AG10803 (cell line): ENCODE measurements around the gene MAP4K3.
A peak's percentile ranks its signal among the peaks of the same experiment; 100 is the strongest.

Experiments
- DNase-seq: peaks from one replicate; pipeline ENCODE4 v3.0.0; 2010; ENCODE audit warnings: low read depth
- H3K4me3 ChIP-seq: 2 replicates; pipeline ENCODE4 v1.5.1; 2011; ENCODE audit warnings: mild to moderate bottlenecking, low read length, control low read depth
- TF ChIP-seq, protein P1 (sequence below): conservative IDR thresholded peaks from 2 replicates; pipeline ENCODE4 v1.5.1; 2011; ENCODE audit warnings: mild to moderate bottlenecking, low read length, control low read depth, inconsistent platforms

MAP4K3 gene

DNA sequence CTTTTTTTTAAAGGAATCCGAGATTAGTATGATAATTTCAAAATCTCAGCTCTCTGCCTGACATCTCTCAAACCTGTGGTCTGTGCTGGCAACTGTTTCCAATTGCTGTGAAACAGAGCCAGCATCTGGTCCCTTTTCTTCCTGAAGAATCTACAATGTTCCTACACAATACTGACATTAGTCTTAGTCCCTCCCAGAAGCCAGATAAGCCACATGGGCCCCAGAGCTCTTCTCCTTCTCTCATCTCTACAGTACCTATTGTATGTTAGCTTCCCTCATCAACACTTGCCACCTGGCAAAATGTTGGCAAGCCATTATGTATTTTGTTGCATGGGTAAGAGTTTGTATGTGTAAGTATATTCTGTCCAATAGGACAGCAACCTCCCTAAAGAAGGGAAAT lies 130.5 kb downstream of the MAP4K3 start:
- no peak overlapping the region for H3K4me3 ChIP-seq
- peak; percentile 42 for DNase-seq
- TF ChIP-seq, protein P1, sequence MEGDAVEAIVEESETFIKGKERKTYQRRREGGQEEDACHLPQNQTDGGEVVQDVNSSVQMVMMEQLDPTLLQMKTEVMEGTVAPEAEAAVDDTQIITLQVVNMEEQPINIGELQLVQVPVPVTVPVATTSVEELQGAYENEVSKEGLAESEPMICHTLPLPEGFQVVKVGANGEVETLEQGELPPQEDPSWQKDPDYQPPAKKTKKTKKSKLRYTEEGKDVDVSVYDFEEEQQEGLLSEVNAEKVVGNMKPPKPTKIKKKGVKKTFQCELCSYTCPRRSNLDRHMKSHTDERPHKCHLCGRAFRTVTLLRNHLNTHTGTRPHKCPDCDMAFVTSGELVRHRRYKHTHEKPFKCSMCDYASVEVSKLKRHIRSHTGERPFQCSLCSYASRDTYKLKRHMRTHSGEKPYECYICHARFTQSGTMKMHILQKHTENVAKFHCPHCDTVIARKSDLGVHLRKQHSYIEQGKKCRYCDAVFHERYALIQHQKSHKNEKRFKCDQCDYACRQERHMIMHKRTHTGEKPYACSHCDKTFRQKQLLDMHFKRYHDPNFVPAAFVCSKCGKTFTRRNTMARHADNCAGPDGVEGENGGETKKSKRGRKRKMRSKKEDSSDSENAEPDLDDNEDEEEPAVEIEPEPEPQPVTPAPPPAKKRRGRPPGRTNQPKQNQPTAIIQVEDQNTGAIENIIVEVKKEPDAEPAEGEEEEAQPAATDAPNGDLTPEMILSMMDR, result no peak

DNA sequence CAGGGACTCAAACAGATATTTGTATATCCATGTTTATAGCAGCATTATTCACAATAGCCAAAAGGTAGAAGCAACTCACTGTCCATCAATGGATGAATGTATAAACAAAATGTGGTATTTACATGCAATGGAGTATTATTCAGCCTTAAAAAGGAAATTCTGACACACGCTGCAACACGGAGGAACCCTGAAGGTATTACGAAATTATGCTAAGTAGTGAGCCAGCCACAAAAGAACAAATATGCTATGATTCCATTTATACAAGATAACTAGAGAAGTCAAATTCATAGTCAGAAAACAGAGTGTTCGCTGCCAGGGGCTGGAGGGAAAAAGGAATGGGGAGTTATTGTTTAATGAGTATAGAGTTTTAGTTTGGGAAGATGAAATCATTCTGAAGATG lies 132.4 kb downstream of the MAP4K3 start:
- DNase-seq, result peak; percentile 5
- TF ChIP-seq, protein P1, result no peak
- no peak overlapping the region for H3K4me3 ChIP-seq

DNA sequence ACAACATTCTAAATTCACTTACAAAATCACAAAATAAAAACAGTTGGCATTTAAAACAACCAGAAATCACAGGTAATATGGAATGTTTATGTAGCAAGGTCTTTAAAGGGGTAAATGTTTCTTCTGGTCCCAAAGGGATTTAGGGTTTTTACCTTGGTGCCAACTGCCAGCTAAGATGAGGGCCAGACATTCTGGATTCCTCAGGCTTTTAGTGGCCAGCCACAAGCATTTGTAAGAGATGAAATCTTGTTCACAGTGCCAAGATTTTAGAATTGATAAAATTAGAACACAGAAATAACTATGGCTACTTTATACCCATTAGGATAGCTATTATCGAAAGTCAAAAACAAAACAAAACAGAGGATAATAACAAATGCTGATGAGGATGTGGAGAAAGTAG lies 132.9 kb downstream of the MAP4K3 start:
- no peak overlapping the region for H3K4me3 ChIP-seq
- TF ChIP-seq, protein P1, result no peak
- DNase-seq, result peak; percentile 84

DNA sequence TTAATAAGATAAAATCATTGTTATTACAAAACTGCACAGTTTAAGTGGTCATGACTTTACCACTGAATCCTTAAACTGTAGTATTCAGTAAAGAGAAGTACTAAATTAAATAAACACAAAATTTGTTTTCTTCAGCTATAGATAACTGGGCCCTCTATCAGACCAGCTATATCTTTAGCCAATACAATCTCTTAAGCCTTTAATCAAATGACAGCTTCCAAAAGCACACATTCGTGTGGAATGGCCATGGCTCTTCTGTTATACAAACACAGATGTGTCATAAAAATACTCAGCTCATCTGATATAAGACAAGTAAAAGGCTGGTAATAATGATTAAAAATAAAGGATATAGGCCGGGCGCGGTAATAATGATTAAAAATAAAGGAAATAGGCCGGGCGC lies 135.7 kb downstream of the MAP4K3 start:
- DNase-seq, result no peak

DNA sequence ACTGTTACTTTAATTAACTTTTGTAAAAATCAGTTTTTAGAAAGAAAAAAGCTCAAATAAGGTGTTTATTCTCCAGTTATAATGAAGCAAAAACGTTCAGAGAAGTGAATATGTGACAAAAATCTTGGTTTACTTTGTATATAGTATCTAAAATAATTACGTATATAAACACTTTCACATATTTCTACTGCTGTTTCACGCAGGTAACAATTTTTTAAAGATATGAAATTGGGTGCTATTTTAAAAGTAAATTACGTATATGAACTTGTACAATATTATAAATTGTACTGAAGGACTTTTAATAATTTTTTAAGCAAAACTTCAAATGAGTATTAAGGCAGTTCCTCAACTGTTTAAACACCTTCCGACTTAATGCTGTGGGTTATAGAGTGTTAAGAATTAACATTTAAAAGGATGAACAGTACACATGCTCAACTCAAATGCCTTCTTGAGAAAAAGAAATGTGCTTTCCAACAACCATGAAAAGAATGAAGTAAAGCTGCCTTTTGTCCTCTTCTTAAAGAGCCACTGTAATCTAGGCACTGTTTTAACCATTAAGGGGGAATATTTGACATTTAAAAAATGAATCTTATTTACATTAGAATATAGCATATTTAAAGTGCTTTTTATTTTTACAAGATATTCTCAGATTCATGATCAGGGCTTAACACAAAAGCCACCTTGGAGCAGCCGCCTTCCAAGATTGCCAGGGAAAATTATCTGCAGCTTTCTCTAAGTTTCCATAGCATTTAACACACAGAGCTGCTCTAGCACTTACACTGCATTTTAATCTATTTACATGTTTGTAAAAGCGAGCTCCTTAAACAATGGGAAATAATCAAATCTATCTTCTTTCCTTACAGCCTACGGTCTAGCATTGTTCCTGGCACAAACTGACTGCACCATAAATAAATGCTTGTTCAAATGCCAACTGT lies 136.8 kb downstream of the MAP4K3 start:
- TF ChIP-seq, protein P1, result no peak
- H3K4me3 ChIP-seq, result no peak overlapping the region
- no peak for DNase-seq

More for the DNA sequence above, 135.7 kb downstream of the MAP4K3 start:
- TF ChIP-seq, protein P1, result no peak
- H3K4me3 ChIP-seq, result no peak overlapping the region

DNA sequence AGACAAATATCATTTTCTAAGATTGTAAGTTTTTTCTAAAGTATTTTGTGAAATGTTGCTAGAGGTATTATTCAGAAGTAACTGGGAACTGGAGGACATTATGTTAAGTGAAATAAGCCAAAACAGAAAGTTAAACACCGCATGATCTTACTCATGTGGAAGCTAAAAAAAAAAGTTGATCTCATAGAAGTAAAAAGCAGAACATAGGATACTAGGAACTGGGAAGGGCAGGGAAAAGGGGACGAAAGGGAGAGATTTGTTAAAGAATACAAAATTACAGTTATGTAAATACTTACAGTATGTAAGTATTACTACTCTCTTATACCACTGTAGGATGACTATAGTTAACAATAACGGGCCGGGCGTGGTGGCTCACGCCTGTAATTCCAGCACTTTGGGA lies 146.7 kb downstream of the MAP4K3 start:
- H3K4me3 ChIP-seq, result no peak overlapping the region
- TF ChIP-seq, protein P1, result no peak
- DNase-seq, result no peak

DNA sequence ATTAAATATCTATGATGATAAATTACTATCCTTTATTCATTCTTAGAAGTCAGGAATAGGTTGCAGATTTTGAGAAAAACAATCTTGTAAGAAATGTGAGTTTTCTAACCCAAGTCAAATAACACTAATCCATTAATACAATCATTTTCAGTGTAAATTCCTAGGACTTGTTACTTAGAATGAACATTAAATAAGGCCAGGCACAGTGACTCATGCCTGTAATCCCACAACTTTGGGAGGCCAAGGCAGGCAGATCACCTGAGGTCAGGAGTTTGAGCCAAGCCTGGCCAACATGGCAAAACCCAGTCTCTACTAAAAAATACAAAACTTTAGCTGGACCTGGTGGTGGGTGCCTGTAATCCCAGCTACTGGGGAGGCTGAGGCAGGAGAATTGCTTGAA lies 147.5 kb downstream of the MAP4K3 start:
- no peak for DNase-seq
- no peak overlapping the region for H3K4me3 ChIP-seq
- TF ChIP-seq, protein P1, result no peak
